DMS114 treated with DMSO at 0.1 percent for 48 hours (cell line): ENCODE results near the gene UBE2F.
"Not testable (repeated sequence)": the region's sequence is repeated elsewhere in the genome, so short reads cannot be mapped to it uniquely, and the experiment has no call there.

Source experiments
- DNase-seq: peaks from one replicate; lab custom pipeline; 2025; ENCODE audit not compliant: unreplicated experiment; lab: John Stamatoyannopoulos, UW

Gene UBE2F

DNA sequence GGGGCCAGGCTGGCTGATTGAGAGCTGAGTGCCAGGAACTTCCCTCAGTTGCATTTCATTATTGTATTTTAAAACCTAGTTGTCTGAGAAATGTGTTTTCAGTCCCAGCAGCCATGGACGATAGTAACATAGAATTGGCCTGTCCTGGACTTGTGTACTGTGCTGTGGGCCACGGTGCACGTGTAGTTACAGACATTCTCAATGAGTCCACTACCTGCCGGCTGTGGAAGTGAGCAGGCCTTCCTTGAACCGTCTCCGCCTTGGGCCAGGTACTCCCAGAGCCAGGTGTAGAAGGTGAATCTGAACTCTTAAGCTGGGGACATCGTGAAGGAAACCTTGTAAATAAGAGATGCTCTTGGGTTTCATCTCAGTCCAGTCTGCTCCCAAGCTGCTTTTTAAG is 47.0 kb downstream of the UBE2F start:
- no peak for DNase-seq

GRCh38 chr2:238015705-238016104 is 48.9 kb downstream of the UBE2F start:
- DNase-seq: no peak

- DNase-seq: no peak
These were observed 49.7 kb downstream of the UBE2F start for GRCh38 chr2:238016526-238016925.

DNA sequence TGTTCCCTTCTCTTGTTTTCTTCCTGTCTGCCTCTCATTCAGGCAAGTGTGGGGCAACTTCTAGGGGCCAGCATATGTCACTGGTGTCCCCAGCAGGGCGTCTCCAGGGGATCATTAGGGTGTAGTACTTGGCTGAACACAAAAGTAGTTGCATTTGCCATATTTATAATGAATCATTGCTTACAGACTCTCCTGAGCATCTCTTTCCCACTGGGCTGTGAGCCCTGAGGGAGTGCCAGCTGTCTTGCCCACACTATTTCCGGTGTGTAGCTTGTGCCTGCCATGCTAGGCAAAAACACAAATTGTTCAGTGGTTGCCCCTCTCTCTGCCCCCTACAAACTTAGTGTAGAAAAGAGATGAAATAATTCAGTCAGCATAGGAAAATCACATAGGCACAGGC is 53.1 kb downstream of the UBE2F start:
- no peak for DNase-seq

GRCh38 chr2:238020816-238021215 is 54.0 kb downstream of the UBE2F start:
- DNase-seq: no peak

DNA sequence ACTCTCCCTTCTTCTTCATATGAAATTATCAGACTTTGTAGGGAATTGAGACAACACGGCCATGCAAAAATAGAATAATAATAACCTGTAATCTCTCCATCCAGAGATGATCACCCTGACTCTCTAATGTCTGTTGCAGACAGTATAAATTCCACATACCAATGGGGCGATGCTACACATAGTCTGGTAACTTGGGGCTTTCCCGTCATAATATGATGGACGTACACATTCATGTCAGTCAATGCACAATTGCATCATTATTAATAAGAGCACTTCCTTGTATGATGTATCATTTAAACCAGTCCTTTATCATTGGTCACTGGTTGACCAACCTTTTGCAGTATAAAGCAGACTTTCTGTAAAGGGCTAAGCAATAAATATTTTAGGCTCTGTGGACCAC is 54.5 kb downstream of the UBE2F start:
- DNase-seq: no peak

GRCh38 chr2:238022594-238023157 is 55.9 kb downstream of the UBE2F start:
- DNase-seq: no peak

- no peak for DNase-seq
These were observed 56.8 kb downstream of the UBE2F start for GRCh38 chr2:238023608-238024007.

- DNase-seq: no peak
These were observed 58.2 kb downstream of the UBE2F start for GRCh38 chr2:238024986-238025385.

GRCh38 chr2:238025741-238026360 is 59.0 kb downstream of the UBE2F start:
- no peak for DNase-seq

DNA sequence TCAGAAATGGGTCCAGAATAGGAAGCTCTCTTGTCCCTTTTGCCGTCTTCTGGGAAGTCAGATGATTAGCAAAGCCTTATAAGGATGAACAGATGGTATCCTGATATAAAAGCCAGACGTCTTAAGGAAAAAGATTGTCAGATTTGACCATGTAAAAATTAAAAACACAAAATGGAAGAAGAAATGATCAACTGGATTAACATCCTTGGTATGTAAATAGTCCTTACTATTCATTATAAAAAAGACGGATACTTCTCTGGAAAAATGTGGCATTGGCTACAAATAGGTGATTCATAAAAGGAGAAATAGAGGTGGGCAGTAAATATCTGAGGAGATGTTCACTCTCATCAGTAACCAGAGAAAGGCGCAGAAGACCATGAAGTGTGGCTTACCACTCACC is 60.2 kb downstream of the UBE2F start:
- no peak for DNase-seq

- no peak for DNase-seq
These were observed 61.0 kb downstream of the UBE2F start for GRCh38 chr2:238027591-238028415.

GRCh38 chr2:238029853-238030252 is 63.0 kb downstream of the UBE2F start:
- no peak for DNase-seq

- DNase-seq: no peak
These were observed 63.8 kb downstream of the UBE2F start for GRCh38 chr2:238030422-238031155.

DNA sequence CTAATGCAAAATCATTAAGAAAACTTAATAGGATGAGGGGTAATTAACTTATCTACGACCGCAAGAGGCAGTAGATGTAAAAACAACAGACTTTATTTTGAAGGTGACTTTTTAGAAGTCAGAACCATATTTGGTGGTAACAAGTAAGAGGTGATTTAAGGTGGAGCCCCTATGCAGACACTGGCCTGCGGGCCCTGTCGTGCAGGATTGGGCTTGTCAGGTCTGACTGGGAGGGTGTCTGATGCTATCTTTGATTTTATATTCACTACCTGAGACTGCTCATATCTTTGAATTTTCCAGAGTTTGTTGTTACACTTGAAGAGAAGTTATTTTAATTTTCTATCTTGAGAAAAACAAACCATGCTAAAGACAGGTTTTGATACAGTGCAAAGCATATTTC is 64.9 kb downstream of the UBE2F start:
- DNase-seq: no peak

GRCh38 chr2:238032755-238033337 is 66.0 kb downstream of the UBE2F start:
- DNase-seq: no peak

GRCh38 chr2:238033991-238034390 is 67.2 kb downstream of the UBE2F start:
- DNase-seq: not testable (repeated sequence)

- no peak for DNase-seq
These were observed 71.4 kb downstream of the UBE2F start for GRCh38 chr2:238038203-238038602.

GRCh38 chr2:238039151-238039550 is 72.3 kb downstream of the UBE2F start:
- DNase-seq: no peak

DNA sequence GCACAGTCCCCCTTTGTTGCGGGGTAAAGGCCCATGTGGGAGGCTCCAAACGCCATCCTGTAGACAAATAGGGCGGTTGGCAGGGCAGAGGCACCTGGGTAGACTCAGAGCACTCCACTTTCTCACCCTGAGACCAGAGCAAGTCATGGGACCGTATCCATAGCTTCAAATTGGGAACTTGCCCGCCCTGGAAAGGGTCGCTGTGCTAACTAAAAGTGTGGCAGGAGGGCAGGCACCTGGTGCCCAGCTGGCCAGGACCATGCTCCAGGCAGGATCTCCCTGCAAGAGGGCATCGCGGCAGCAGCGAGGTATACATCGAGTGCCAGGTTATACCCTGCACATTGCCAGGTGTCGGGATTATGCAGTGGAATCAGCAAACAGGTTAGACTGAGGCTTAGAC is 73.2 kb downstream of the UBE2F start:
- no peak for DNase-seq

- DNase-seq: no peak
These were observed 74.1 kb downstream of the UBE2F start for GRCh38 chr2:238040918-238041317.
